ENCODE results near the gene INCENP. TPM values are rescaled to one million over a fixed set of nuclear protein-coding genes. Genes with fewer than 3 reads are reported as not detected.

INCENP gene
- total and polyA plus RNA-seq, 4 donors, result 3.5 to 19.8 (median 12.5) TPM

- no peaks in the 10 kb centered on the region for H3K4me1 ChIP-seq (ENCODE audit: control insufficient read depth in 1 of 2, insufficient read depth in 2 of 2, low read length in 2 of 2)
- H3K9me3 ChIP-seq (ENCODE audit: control insufficient read depth, low read length), result no peaks in the 10 kb centered on the region
- no peak overlapping the region for H3K4me3 ChIP-seq (ENCODE audit: low read length in 2 of 2)
- 9% methylated on average over 14 of the region's 14 CpGs for WGBS, 2 donors
- H3K27ac ChIP-seq (ENCODE audit: low read depth in 1 of 2, low read length in 2 of 2), result no peak overlapping the region
- no peaks in the 10 kb centered on the region for H3K27me3 ChIP-seq (ENCODE audit: control insufficient read depth in 1 of 2, insufficient read depth in 2 of 2, low read length in 1 of 2)
- no peaks in the 10 kb centered on the region for H3K36me3 ChIP-seq (ENCODE audit: control insufficient read depth in 1 of 2, insufficient read depth in 2 of 2, low read length in 1 of 2)
- intact Hi-C loops (cut with DNase I), result no loop called here
- DNase-seq (peak in 1 of 2 donors; percentile 84), ATAC-seq (ENCODE audit: low FRiP score) (peak; percentile 62)
Observed at GRCh38 chr11:62171261-62171723, 47.5 kb downstream of the INCENP start.

DNA sequence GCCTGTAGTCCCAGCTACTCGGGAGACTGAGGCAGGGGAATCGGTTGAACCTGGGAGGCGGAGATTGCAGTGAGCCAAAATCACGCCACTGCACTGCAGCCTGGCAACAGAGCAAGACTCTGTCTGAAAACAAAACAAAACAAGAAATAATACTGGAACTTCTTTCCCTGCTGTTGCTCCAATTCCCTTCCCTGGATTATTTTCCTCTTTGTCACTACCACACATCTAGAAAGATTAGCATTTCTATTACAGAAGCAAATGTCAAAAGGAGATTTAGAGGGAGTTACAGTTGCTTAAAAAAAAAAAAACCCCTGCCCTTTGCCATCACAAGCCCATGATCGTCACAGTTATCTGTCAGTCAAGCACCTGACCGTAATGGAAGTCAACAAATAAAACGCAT is 48.5 kb downstream of the INCENP start:
- no peaks in the 10 kb centered on the region for H3K4me1 ChIP-seq (ENCODE audit: control insufficient read depth in 1 of 2, insufficient read depth in 2 of 2, low read length in 2 of 2)
- H3K27ac ChIP-seq (ENCODE audit: low read depth in 1 of 2, low read length in 2 of 2), result no peak overlapping the region
- WGBS, 2 donors, result 47 to 48% methylated on average over 7 of the region's 7 CpGs
- no peak for ATAC-seq (ENCODE audit: low FRiP score)
- no peak overlapping the region for H3K4me3 ChIP-seq (ENCODE audit: low read length in 2 of 2)
- intact Hi-C loops (cut with DNase I), result no loop called here
- H3K9me3 ChIP-seq (ENCODE audit: control insufficient read depth, low read length), result no peaks in the 10 kb centered on the region
- DNase-seq, result no peak
- H3K27me3 ChIP-seq (ENCODE audit: control insufficient read depth in 1 of 2, insufficient read depth in 2 of 2, low read length in 1 of 2), result no peaks in the 10 kb centered on the region
- H3K36me3 ChIP-seq (ENCODE audit: control insufficient read depth in 1 of 2, insufficient read depth in 2 of 2, low read length in 1 of 2), result no peaks in the 10 kb centered on the region

DNA sequence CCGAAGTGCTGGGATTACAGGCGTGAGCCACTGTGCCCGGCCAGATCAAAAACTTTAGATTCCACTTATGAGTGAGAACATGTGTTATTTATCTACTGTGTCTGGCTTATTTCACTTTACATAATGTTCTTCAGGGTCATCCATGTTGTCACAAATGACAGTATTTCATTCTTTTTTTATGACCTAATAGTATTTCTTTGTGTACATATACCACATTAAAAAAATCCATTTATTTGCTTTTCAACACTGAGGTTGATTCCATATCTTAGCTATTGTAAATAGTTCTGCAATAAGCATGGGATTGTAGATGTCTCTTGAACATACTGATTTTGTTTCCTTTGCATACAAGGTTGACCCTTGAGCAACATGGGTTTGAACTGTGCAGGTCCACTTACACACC is 53.0 kb downstream of the INCENP start:
- Histone ChIP-seq H3K9me3 (ENCODE audit: control insufficient read depth, low read length) (no peaks in the 10 kb centered on the region), H3K27ac (ENCODE audit: low read depth in 1 of 2, low read length in 2 of 2) (no peak overlapping the region), H3K36me3 (ENCODE audit: control insufficient read depth in 1 of 2, insufficient read depth in 2 of 2, low read length in 1 of 2) (no peaks in the 10 kb centered on the region), H3K4me1 (ENCODE audit: control insufficient read depth in 1 of 2, insufficient read depth in 2 of 2, low read length in 2 of 2) (no peaks in the 10 kb centered on the region), H3K27me3 (ENCODE audit: control insufficient read depth in 1 of 2, insufficient read depth in 2 of 2, low read length in 1 of 2) (no peaks in the 10 kb centered on the region), H3K4me3 (ENCODE audit: low read length in 2 of 2) (no peak overlapping the region)
- no peak for ATAC-seq (ENCODE audit: low FRiP score)
- intact Hi-C loops (cut with DNase I), result no loop called here
- WGBS, 2 donors, result 81 to 82% methylated on average over 3 of the region's 3 CpGs
- no peak for DNase-seq

GRCh38 chr11:62179995-62180394 is 56.2 kb downstream of the INCENP start:
- intact Hi-C loops (cut with DNase I), result no loop called here
- no peaks in the 10 kb centered on the region for H3K4me1 ChIP-seq (ENCODE audit: control insufficient read depth in 1 of 2, insufficient read depth in 2 of 2, low read length in 2 of 2)
- no peak for ATAC-seq (ENCODE audit: low FRiP score)
- no peaks in the 10 kb centered on the region for H3K27me3 ChIP-seq (ENCODE audit: control insufficient read depth in 1 of 2, insufficient read depth in 2 of 2, low read length in 1 of 2)
- H3K27ac ChIP-seq (ENCODE audit: low read depth in 1 of 2, low read length in 2 of 2), result no peak overlapping the region
- no peak overlapping the region for H3K4me3 ChIP-seq (ENCODE audit: low read length in 2 of 2)
- WGBS, 2 donors, result 87% methylated on average over 5 of the region's 5 CpGs
- no peak for DNase-seq
- H3K36me3 ChIP-seq (ENCODE audit: control insufficient read depth in 1 of 2, insufficient read depth in 2 of 2, low read length in 1 of 2), result no peaks in the 10 kb centered on the region
- H3K9me3 ChIP-seq (ENCODE audit: control insufficient read depth, low read length), result no peaks in the 10 kb centered on the region

DNA sequence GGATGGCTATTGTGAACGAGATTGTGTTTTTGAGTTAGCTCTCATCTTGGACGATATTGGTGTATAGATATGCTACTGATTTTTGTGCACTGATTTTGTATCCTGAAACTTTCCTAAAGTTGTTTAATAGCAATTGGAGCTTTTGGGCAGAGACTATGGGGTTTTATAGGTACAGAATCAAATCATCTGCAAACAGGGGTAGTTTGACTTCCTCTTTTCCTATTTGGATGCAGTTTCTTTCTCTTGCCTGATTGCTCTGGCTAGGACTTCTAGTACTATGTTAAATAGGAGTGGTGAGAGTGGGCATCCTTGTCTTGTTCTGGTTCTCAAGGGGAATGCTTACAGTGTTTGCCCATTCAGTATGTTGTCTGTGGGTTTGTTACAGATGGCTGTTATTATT is 57.3 kb downstream of the INCENP start:
- WGBS, 2 donors, result 86 to 90% methylated on average over 2 of the region's 2 CpGs
- no peaks in the 10 kb centered on the region for H3K4me1 ChIP-seq (ENCODE audit: control insufficient read depth in 1 of 2, insufficient read depth in 2 of 2, low read length in 2 of 2)
- no peaks in the 10 kb centered on the region for H3K36me3 ChIP-seq (ENCODE audit: control insufficient read depth in 1 of 2, insufficient read depth in 2 of 2, low read length in 1 of 2)
- no peaks in the 10 kb centered on the region for H3K9me3 ChIP-seq (ENCODE audit: control insufficient read depth, low read length)
- no peaks in the 10 kb centered on the region for H3K27me3 ChIP-seq (ENCODE audit: control insufficient read depth in 1 of 2, insufficient read depth in 2 of 2, low read length in 1 of 2)
- no peak overlapping the region for H3K27ac ChIP-seq (ENCODE audit: low read depth in 1 of 2, low read length in 2 of 2)
- ATAC-seq (ENCODE audit: low FRiP score) (no peak), DNase-seq (no peak)
- no peak overlapping the region for H3K4me3 ChIP-seq (ENCODE audit: low read length in 2 of 2)
- intact Hi-C loops (cut with DNase I), result no loop called here

GRCh38 chr11:62182147-62182891 is 58.5 kb downstream of the INCENP start:
- H3K9me3 ChIP-seq (ENCODE audit: control insufficient read depth, low read length), result no peaks in the 10 kb centered on the region
- intact Hi-C loops (cut with DNase I), result no loop called here
- H3K27me3 ChIP-seq (ENCODE audit: control insufficient read depth in 1 of 2, insufficient read depth in 2 of 2, low read length in 1 of 2), result no peaks in the 10 kb centered on the region
- DNase-seq (no peak), ATAC-seq (ENCODE audit: low FRiP score) (no peak)
- WGBS, 2 donors, result 67 to 68% methylated on average over 8 of the region's 8 CpGs
- no peaks in the 10 kb centered on the region for H3K4me1 ChIP-seq (ENCODE audit: control insufficient read depth in 1 of 2, insufficient read depth in 2 of 2, low read length in 2 of 2)
- no peak overlapping the region for H3K4me3 ChIP-seq (ENCODE audit: low read length in 2 of 2)
- H3K27ac ChIP-seq (ENCODE audit: low read depth in 1 of 2, low read length in 2 of 2), result no peak overlapping the region
- no peaks in the 10 kb centered on the region for H3K36me3 ChIP-seq (ENCODE audit: control insufficient read depth in 1 of 2, insufficient read depth in 2 of 2, low read length in 1 of 2)

DNA sequence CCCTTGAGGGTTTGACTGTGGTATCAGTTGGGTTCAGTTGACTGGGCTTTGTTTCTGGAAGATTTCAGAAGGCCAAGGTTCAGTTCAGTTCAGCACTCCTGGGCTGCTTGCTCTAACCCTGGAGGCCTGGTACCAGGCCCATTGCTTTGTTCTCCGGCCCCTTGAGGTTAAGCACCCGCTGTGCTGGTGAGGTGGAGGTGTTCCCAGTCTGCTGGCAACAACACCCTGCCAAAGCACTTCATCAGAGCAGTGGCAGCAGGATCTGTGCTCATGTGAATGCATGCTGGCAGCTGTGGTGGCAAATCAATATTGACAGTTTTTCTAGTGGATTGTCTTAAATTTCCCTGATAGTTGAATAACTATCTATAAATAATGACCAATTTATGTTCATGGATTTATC is 62.4 kb downstream of the INCENP start:
- Histone ChIP-seq H3K4me3 (ENCODE audit: low read length in 2 of 2) (no peak overlapping the region), H3K27ac (ENCODE audit: low read depth in 1 of 2, low read length in 2 of 2) (no peak overlapping the region), H3K4me1 (ENCODE audit: control insufficient read depth in 1 of 2, insufficient read depth in 2 of 2, low read length in 2 of 2) (no peaks in the 10 kb centered on the region), H3K9me3 (ENCODE audit: control insufficient read depth, low read length) (no peaks in the 10 kb centered on the region), H3K27me3 (ENCODE audit: control insufficient read depth in 1 of 2, insufficient read depth in 2 of 2, low read length in 1 of 2) (no peaks in the 10 kb centered on the region), H3K36me3 (ENCODE audit: control insufficient read depth in 1 of 2, insufficient read depth in 2 of 2, low read length in 1 of 2) (no peaks in the 10 kb centered on the region)
- WGBS, 2 donors, result 60 to 64% methylated on average over 2 of the region's 2 CpGs
- ATAC-seq (ENCODE audit: low FRiP score), result no peak
- intact Hi-C loops (cut with DNase I), result no loop called here
- no peak for DNase-seq

- no peaks in the 10 kb centered on the region for H3K4me1 ChIP-seq (ENCODE audit: control insufficient read depth in 1 of 2, insufficient read depth in 2 of 2, low read length in 2 of 2)
- intact Hi-C loops (cut with DNase I), result no loop called here
- DNase-seq (no peak), ATAC-seq (ENCODE audit: low FRiP score) (no peak)
- no peaks in the 10 kb centered on the region for H3K9me3 ChIP-seq (ENCODE audit: control insufficient read depth, low read length)
- H3K4me3 ChIP-seq (ENCODE audit: low read length in 2 of 2), result no peak within 1 kb of the TSS
- no peaks in the 10 kb centered on the region for H3K27me3 ChIP-seq (ENCODE audit: control insufficient read depth in 1 of 2, insufficient read depth in 2 of 2, low read length in 1 of 2)
- 56 to 64% methylated on average over 9 of the region's 9 CpGs for WGBS, 2 donors
- H3K27ac ChIP-seq (ENCODE audit: low read depth in 1 of 2, low read length in 2 of 2), result no peak within 1 kb of the TSS
- no peaks in the 10 kb centered on the region for H3K36me3 ChIP-seq (ENCODE audit: control insufficient read depth in 1 of 2, insufficient read depth in 2 of 2, low read length in 1 of 2)
Observed at GRCh38 chr11:62190011-62190410, 66.2 kb downstream of the INCENP start, which contains the start of gene SCGB1D1. TSS of gene SCGB1D1 (plus strand) at chr11:62190216. CDS start at chr11:62190285, 69 bp downstream.

GRCh38 chr11:62193952-62194351 is 70.1 kb downstream of the INCENP start:
- Histone ChIP-seq H3K9me3 (ENCODE audit: control insufficient read depth, low read length) (no peaks in the 10 kb centered on the region), H3K4me3 (ENCODE audit: low read length in 2 of 2) (no peak overlapping the region), H3K4me1 (ENCODE audit: control insufficient read depth in 1 of 2, insufficient read depth in 2 of 2, low read length in 2 of 2) (no peaks in the 10 kb centered on the region), H3K27me3 (ENCODE audit: control insufficient read depth in 1 of 2, insufficient read depth in 2 of 2, low read length in 1 of 2) (no peaks in the 10 kb centered on the region), H3K36me3 (ENCODE audit: control insufficient read depth in 1 of 2, insufficient read depth in 2 of 2, low read length in 1 of 2) (no peaks in the 10 kb centered on the region), H3K27ac (ENCODE audit: low read depth in 1 of 2, low read length in 2 of 2) (no peak overlapping the region)
- 57 to 66% methylated on average over 4 of the region's 4 CpGs for WGBS, 2 donors
- intact Hi-C loops (cut with DNase I), result no loop called here
- ATAC-seq (ENCODE audit: low FRiP score), result no peak
- no peak for DNase-seq
